Measurements from ENCODE around the gene MEIS1. TPM values are rescaled to one million over a fixed set of nuclear protein-coding genes. Genes with fewer than 3 reads are reported as not detected.

The MEIS1 gene
- total and polyA plus RNA-seq, 7 experiments from 2014 or later = 0.05 to 5.6 (median 0.56) TPM; not detected in 4

DNA sequence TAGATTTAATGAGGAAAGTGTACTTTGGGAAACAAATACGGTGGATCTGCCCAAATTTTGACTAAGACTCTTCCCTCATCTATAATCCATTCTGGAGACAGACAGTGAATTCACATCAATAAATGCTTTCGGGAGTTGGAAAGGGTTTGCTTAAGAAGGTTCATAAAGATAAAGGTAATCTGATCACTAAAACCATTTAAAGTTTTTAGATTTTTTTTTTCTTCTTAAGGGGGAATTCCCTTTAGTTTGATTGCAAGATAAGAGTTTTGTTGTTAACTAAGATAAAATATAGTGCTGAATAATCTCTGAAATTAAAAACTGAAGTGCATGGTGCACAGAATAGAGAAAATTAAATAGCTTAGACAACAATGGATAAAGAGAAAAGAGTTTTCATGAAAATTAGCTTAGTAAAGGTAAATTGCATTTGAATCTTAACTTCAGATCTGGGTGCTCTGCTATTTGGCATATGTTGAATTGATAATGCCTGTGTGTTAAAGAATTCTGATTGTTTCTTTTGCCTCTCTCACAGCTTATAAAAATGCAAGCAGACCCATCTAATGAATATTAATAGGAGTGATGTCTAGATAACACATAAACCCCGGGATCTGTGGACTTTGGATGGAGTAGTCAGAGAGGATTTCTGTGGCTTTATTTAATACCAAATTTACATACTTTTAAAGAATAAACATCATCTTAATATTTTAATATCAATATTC is 100.8 kb downstream of the MEIS1 start:
- no peaks in the 10 kb centered on the region for H3K27me3 Mint-ChIP-seq
- H3K27me3 ChIP-seq (ENCODE audit: control insufficient read depth in 2 of 2, insufficient read depth in 2 of 2, low read length in 2 of 2) = no peaks in the 10 kb centered on the region
- no peak overlapping the region for H3K4me3 ChIP-seq (ENCODE audit: low read length)
- H3K27ac ChIP-seq (ENCODE audit: low read depth, low read length) = no peak overlapping the region
- intact Hi-C loops (cut with micrococcal nuclease) = no loop called here
- H3K9me3 ChIP-seq (ENCODE audit: control insufficient read depth in 2 of 3, low read length in 3 of 3) = no peaks in the 10 kb centered on the region
- no peaks in the 10 kb centered on the region for H3K36me3 Mint-ChIP-seq
- no peak for ATAC-seq
- no peak overlapping the region for H3K27ac Mint-ChIP-seq
- DNase-seq = no peak
- CTCF ChIA-PET = no interaction called here
- H3K4me1 Mint-ChIP-seq = no peaks in the 10 kb centered on the region
- no peak overlapping the region for H3K4me3 Mint-ChIP-seq
- no peaks in the 10 kb centered on the region for H3K9me3 Mint-ChIP-seq
- H3K36me3 ChIP-seq (ENCODE audit: control insufficient read depth in 2 of 3, insufficient read depth in 3 of 3, low read length in 3 of 3) = no peaks in the 10 kb centered on the region
- POLR2A ChIA-PET = no interaction called here
- H3K4me1 ChIP-seq (ENCODE audit: control insufficient read depth in 2 of 2, insufficient read depth in 2 of 2, low read length in 2 of 2) = no peaks in the 10 kb centered on the region

DNA sequence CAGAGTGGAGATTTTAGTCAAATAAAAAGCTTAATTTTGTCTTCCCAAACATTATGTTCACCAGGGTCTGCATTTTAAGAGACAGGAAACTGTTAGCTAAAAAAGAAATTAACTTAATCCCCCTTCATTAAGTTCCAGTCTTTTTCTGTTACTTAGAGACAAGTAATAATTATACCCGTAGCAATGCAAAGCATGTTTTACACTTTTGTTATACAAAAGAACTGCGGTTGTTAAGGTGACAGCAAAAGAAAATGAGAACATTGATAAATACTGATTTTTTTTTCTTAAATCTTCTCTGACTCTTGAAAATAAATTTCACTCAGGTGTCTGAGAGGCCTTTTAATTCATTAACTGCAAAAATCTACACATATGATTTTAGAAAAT is 101.4 kb downstream of the MEIS1 start:
- no peak for DNase-seq
- Mint-ChIP-seq H3K27me3 (no peaks in the 10 kb centered on the region), H3K27ac (no peak overlapping the region), H3K4me3 (no peak overlapping the region), H3K36me3 (no peaks in the 10 kb centered on the region), H3K4me1 (no peaks in the 10 kb centered on the region), H3K9me3 (no peaks in the 10 kb centered on the region)
- no peaks in the 10 kb centered on the region for H3K36me3 ChIP-seq (ENCODE audit: control insufficient read depth in 2 of 3, insufficient read depth in 3 of 3, low read length in 3 of 3)
- no peak for ATAC-seq
- intact Hi-C loops (cut with micrococcal nuclease) = no loop called here
- ChIA-PET POLR2A (no interaction called here), CTCF (no interaction called here)
- H3K9me3 ChIP-seq (ENCODE audit: control insufficient read depth in 2 of 3, low read length in 3 of 3) = no peaks in the 10 kb centered on the region
- H3K27ac ChIP-seq (ENCODE audit: low read depth, low read length) = no peak overlapping the region
- no peaks in the 10 kb centered on the region for H3K4me1 ChIP-seq (ENCODE audit: control insufficient read depth in 2 of 2, insufficient read depth in 2 of 2, low read length in 2 of 2)
- H3K4me3 ChIP-seq (ENCODE audit: low read length) = no peak overlapping the region
- no peaks in the 10 kb centered on the region for H3K27me3 ChIP-seq (ENCODE audit: control insufficient read depth in 2 of 2, insufficient read depth in 2 of 2, low read length in 2 of 2)

DNA sequence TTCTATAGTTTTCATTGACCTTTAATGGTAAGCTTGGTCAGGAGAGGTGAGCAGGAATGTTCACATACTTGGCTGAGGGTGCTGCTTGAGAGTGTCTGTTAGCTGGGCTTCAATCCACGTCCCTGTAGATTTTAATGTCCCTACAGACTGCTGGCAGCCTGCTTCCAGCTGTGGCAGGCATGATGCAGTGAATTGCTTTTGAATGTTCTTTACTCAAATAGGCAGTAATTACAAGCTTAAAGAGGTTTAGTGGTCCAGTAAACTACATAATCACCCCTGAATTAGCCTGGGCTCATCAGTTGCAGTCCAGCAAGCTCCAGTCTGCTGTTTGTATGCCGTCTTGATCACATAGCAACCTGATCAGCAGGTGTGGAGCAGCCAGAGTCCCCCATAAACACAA is 102.1 kb downstream of the MEIS1 start:
- H3K27me3 Mint-ChIP-seq = no peaks in the 10 kb centered on the region
- no peaks in the 10 kb centered on the region for H3K36me3 Mint-ChIP-seq
- intact Hi-C loops (cut with micrococcal nuclease) = no loop called here
- Histone ChIP-seq H3K36me3 (ENCODE audit: control insufficient read depth in 2 of 3, insufficient read depth in 3 of 3, low read length in 3 of 3) (no peaks in the 10 kb centered on the region), H3K4me3 (ENCODE audit: low read length) (no peak overlapping the region), H3K4me1 (ENCODE audit: control insufficient read depth in 2 of 2, insufficient read depth in 2 of 2, low read length in 2 of 2) (no peaks in the 10 kb centered on the region), H3K27ac (ENCODE audit: low read depth, low read length) (no peak overlapping the region), H3K9me3 (ENCODE audit: control insufficient read depth in 2 of 3, low read length in 3 of 3) (no peaks in the 10 kb centered on the region), H3K27me3 (ENCODE audit: control insufficient read depth in 2 of 2, insufficient read depth in 2 of 2, low read length in 2 of 2) (no peaks in the 10 kb centered on the region)
- H3K9me3 Mint-ChIP-seq = peaks cover 0 to 2% (median 0%) of the 10 kb centered on the region in 11 donors
- H3K4me1 Mint-ChIP-seq = no peaks in the 10 kb centered on the region
- H3K4me3 Mint-ChIP-seq = no peak overlapping the region
- no peak overlapping the region for H3K27ac Mint-ChIP-seq
- DNase-seq (no peak), ATAC-seq (no peak)
- POLR2A ChIA-PET = no interaction called here
- CTCF ChIA-PET = no interaction called here

DNA sequence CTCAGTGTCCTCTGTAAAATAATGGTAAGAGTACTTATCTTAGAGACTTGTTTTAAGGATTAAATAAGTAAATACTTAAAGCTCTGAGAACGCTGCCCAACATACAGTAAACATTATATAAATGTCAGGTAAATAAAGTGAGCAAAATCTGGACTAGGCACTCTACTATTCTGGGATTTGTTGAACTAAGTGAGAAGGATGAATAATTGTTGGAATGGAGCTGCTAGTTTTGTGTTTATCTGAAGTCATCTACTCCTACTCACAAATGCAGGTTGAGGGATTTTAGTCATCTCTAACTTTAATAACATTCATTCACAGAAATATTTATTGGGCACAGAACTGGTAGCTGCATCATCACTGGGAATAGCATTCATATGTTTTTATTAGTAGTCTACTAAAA is 103.4 kb downstream of the MEIS1 start:
- H3K4me3 Mint-ChIP-seq = no peak overlapping the region
- ChIA-PET CTCF (no interaction called here), POLR2A (no interaction called here)
- intact Hi-C loops (cut with micrococcal nuclease) = no loop called here
- DNase-seq = no peak
- Histone ChIP-seq H3K9me3 (ENCODE audit: control insufficient read depth in 2 of 3, low read length in 3 of 3) (no peaks in the 10 kb centered on the region), H3K36me3 (ENCODE audit: control insufficient read depth in 2 of 3, insufficient read depth in 3 of 3, low read length in 3 of 3) (no peaks in the 10 kb centered on the region), H3K4me1 (ENCODE audit: control insufficient read depth in 2 of 2, insufficient read depth in 2 of 2, low read length in 2 of 2) (no peaks in the 10 kb centered on the region), H3K27ac (ENCODE audit: low read depth, low read length) (no peak overlapping the region), H3K27me3 (ENCODE audit: control insufficient read depth in 2 of 2, insufficient read depth in 2 of 2, low read length in 2 of 2) (no peaks in the 10 kb centered on the region), H3K4me3 (ENCODE audit: low read length) (no peak overlapping the region)
- H3K9me3 Mint-ChIP-seq = peaks cover 0 to 2% (median 0%) of the 10 kb centered on the region in 11 donors
- no peaks in the 10 kb centered on the region for H3K27me3 Mint-ChIP-seq
- no peaks in the 10 kb centered on the region for H3K36me3 Mint-ChIP-seq
- no peak for ATAC-seq
- H3K4me1 Mint-ChIP-seq = no peaks in the 10 kb centered on the region
- H3K27ac Mint-ChIP-seq = no peak overlapping the region

DNA sequence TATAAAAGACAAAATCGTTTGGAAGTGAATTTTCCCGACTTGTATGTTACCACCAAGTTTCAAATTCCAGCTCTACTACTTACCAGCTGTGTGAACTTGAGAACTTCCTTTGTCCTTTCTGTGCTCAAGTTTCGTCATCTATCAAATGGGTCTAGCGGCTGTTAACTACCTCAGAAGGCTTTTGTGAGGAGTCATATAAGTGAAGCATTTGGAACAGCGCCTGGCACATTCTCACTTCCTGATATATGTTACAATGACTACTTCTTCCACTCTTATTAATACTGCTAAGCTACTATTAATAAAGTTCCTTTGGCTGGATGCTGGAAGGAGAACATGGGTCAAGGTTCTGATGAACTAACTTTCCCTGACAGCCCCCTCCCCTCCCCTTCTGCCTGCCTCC is 104.5 kb downstream of the MEIS1 start:
- H3K4me1 Mint-ChIP-seq = no peaks in the 10 kb centered on the region
- Histone ChIP-seq H3K4me1 (ENCODE audit: control insufficient read depth in 2 of 2, insufficient read depth in 2 of 2, low read length in 2 of 2) (no peaks in the 10 kb centered on the region), H3K27me3 (ENCODE audit: control insufficient read depth in 2 of 2, insufficient read depth in 2 of 2, low read length in 2 of 2) (no peaks in the 10 kb centered on the region), H3K9me3 (ENCODE audit: control insufficient read depth in 2 of 3, low read length in 3 of 3) (no peaks in the 10 kb centered on the region), H3K4me3 (ENCODE audit: low read length) (no peak overlapping the region), H3K27ac (ENCODE audit: low read depth, low read length) (no peak overlapping the region), H3K36me3 (ENCODE audit: control insufficient read depth in 2 of 3, insufficient read depth in 3 of 3, low read length in 3 of 3) (no peaks in the 10 kb centered on the region)
- H3K9me3 Mint-ChIP-seq = peaks cover 0 to 2% (median 0%) of the 10 kb centered on the region in 11 donors
- ChIA-PET CTCF (no interaction called here), POLR2A (no interaction called here)
- DNase-seq (no peak), ATAC-seq (no peak)
- intact Hi-C loops (cut with micrococcal nuclease) = no loop called here
- H3K27ac Mint-ChIP-seq = no peak overlapping the region
- H3K27me3 Mint-ChIP-seq = no peaks in the 10 kb centered on the region
- H3K4me3 Mint-ChIP-seq = no peak overlapping the region
- H3K36me3 Mint-ChIP-seq = no peaks in the 10 kb centered on the region

DNA sequence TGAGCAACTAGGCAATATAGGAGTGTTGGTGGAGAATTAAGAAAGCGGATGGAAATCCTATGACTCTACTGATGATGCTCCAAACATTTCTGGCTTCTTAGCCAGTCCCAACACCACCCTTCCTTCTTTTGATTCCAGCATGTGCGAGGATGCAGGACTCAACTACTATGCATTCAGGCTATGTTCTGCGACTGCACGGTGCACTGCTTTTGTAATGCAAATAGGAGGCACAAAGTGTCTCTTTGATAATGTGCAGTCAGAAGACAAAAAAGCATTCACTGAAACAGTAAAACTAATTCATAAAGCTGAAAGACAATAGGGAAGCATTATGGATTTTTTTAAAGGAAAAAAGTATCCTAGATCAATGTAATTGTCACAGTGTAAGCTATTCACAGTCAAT is 106.7 kb downstream of the MEIS1 start:
- intact Hi-C loops (cut with micrococcal nuclease) = no loop called here
- Mint-ChIP-seq H3K4me3 (no peak overlapping the region), H3K27me3 (peaks cover 0 to 9% (median 0%) of the 10 kb centered on the region in 5 donors)

DNA sequence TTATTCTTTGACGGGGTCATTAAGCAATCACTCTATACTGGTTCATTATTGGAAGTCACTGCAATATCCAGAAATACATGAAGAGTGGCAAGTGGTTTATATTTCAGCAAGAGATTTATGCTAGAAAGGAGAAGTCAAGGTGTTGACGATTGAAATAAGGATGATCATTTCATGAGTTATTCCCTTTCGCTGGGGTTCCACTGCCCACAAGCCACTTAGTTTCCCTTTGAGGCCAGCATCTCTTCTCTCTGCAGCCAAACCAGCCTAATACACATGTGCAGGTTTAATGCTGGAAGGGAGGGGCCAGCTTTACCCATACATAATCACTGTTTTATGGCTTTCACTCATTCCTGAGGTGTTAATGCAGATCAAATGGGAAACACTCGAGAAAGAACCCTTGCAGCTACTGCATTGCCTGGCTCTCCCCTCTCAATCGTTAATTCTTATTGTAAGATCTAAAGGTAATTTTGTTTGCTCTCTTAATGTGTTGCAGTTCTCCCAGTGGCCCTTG is 108.4 kb downstream of the MEIS1 start:
- Mint-ChIP-seq H3K4me1 (no peaks in the 10 kb centered on the region), H3K4me3 (no peak overlapping the region), H3K27ac (no peak overlapping the region), H3K9me3 (peaks cover 0 to 4% (median 0%) of the 10 kb centered on the region in 11 donors), H3K36me3 (no peaks in the 10 kb centered on the region), H3K27me3 (peaks cover 0 to 10% (median 0%) of the 10 kb centered on the region in 5 donors)
- Histone ChIP-seq H3K9me3 (ENCODE audit: control insufficient read depth in 2 of 3, low read length in 3 of 3) (no peaks in the 10 kb centered on the region), H3K27ac (ENCODE audit: low read depth, low read length) (no peak overlapping the region), H3K4me3 (ENCODE audit: low read length) (no peak overlapping the region), H3K36me3 (ENCODE audit: control insufficient read depth in 2 of 3, insufficient read depth in 3 of 3, low read length in 3 of 3) (no peaks in the 10 kb centered on the region), H3K4me1 (ENCODE audit: control insufficient read depth in 2 of 2, insufficient read depth in 2 of 2, low read length in 2 of 2) (no peaks in the 10 kb centered on the region), H3K27me3 (ENCODE audit: control insufficient read depth in 2 of 2, insufficient read depth in 2 of 2, low read length in 2 of 2) (no peaks in the 10 kb centered on the region)
- no peak for ATAC-seq
- ChIA-PET POLR2A (no interaction called here), CTCF (no interaction called here)
- no peak for DNase-seq
- intact Hi-C loops (cut with micrococcal nuclease) = no loop called here

More for the DNA sequence above, 106.7 kb downstream of the MEIS1 start:
- DNase-seq (no peak), ATAC-seq (no peak)
- Mint-ChIP-seq H3K9me3 (peaks cover 0 to 4% (median 0%) of the 10 kb centered on the region in 11 donors), H3K4me1 (no peaks in the 10 kb centered on the region), H3K27ac (no peak overlapping the region), H3K36me3 (no peaks in the 10 kb centered on the region)
- POLR2A ChIA-PET = no interaction called here
- H3K9me3 ChIP-seq (ENCODE audit: control insufficient read depth in 2 of 3, low read length in 3 of 3) = no peaks in the 10 kb centered on the region
- H3K27me3 ChIP-seq (ENCODE audit: control insufficient read depth in 2 of 2, insufficient read depth in 2 of 2, low read length in 2 of 2) = no peaks in the 10 kb centered on the region
- no peaks in the 10 kb centered on the region for H3K4me1 ChIP-seq (ENCODE audit: control insufficient read depth in 2 of 2, insufficient read depth in 2 of 2, low read length in 2 of 2)
- H3K4me3 ChIP-seq (ENCODE audit: low read length) = no peak overlapping the region
- H3K36me3 ChIP-seq (ENCODE audit: control insufficient read depth in 2 of 3, insufficient read depth in 3 of 3, low read length in 3 of 3) = no peaks in the 10 kb centered on the region
- CTCF ChIA-PET = no interaction called here
- H3K27ac ChIP-seq (ENCODE audit: low read depth, low read length) = no peak overlapping the region

Data from naive thymus-derived CD4-positive, alpha-beta T cell (primary cell).